NAMALWA (cell line): ENCODE results near the gene NDST3.
"Not testable (repeated sequence)": the region's sequence is repeated elsewhere in the genome, so short reads cannot be mapped to it uniquely, and the experiment has no call there.

ENCODE experiments used
- DNase-seq: peaks from one replicate; pipeline ENCODE4 v3.0.0-alpha.2; 2015; ENCODE audit warnings: low spot score

Gene NDST3

DNA sequence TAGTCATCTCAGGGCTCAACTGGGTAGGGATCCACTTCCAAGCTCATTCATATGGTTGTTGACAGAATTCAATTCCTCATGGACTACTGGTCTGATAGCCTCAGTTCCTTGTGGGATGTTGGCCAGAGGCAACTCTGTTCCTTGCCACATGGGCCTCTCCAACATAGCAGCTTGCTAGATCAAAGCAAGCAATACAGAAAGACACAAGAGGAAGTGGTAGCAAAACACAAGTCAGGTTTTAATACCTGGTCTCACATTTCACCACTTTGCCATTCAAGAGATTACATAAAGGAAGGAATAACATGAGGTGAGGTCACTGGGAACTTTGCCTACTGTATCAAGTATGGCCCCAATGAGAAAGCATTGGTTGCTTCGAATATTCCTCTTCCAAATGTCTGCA lies 239.4 kb downstream of the NDST3 start:
- DNase-seq: no peak

DNA sequence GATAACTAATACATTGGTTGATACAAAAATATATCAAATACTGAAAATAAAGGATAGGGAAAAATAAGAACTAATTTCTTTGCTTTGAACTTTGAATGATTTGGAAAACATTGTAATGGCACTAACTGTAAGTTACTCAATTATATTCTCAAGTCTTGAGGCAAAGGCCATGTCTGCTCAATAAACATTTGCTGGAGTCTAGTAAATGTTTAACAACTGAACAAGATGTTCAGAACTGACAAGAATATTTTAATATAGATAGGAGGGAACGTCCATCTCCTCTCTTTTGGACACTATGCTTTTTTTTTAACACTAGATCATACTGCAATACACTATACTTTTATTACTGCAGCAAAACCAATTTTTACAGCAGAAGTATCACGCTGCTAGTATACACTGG lies 242.3 kb downstream of the NDST3 start:
- DNase-seq: no peak

DNA sequence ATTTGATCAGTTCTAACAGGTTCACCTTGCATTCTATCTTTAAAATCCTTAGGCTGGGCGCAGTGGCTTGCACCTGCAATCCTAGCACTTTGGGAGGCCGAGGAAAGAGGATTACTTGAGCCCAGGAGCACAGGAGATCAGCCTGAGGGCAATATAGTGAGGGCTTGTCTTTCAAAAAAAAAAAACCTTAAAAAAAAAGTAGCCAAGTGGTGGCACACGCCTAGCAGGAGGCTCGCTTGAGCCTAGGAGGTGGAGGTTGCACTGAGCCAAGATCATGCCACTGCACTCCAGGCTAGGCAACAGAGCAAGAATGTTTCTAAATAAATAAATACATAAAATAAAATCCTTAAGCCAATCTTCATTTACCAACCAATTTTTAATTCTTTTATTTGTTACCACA lies 243.0 kb downstream of the NDST3 start:
- no peak for DNase-seq

DNA sequence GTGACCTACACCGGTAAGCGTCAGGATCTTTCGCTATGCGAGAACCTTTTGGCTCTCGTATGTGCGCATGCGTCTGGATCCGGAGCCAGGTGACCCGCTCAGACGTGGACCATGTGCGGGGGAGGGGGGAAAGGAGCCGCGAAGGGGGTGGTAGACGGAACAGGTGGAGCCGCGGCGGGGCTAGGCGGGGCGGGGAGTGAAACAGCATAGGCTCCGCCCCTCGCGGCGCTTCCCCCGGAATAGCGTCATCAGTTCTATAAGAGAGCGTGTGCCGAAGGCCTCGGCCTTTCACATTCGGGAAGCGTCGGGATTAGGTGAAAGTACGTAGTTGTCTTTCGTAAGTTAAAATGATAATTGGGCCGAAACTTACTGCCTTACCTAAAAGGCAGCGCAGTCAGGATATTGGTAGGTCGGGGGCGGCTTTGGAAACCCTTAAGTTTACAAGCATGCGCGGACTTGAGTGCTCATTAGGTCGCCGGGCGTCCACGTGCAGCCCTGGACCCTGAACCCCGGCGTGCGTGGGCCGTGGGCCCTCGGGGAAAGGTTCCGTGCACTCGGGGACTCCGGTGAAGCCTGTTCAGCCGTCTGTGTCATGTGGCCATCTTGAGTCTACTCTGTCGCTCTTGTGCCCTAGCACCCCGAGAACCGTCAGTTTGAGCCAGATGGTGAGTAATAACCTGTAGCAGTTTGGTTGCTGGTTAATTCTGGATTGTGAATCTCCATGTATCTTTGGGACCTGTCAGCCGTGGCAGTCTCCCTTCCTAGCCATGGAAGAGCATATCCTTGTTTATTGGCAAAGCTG lies 244.4 kb downstream of the NDST3 start:
- peak; percentile 97 for DNase-seq

DNA sequence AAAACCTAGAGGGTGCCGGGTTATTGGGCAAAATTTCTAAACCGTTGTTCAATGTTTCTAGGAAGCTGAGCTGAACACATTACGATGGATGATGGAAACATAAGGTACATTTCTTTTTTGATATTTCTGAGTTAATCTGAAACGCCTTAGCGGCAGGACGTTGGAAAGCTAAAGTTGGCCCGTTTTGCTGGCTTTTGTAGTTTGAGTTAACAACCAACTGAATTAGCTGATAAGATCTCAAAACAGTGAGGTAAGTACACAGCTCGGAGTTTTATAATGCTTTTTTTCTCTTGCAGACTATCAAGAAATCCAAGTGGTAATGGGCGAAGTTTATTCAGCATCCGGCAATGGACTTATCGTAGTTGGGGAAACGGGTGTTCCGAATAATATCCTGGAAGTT lies 245.0 kb downstream of the NDST3 start:
- DNase-seq: peak; percentile 18

DNA sequence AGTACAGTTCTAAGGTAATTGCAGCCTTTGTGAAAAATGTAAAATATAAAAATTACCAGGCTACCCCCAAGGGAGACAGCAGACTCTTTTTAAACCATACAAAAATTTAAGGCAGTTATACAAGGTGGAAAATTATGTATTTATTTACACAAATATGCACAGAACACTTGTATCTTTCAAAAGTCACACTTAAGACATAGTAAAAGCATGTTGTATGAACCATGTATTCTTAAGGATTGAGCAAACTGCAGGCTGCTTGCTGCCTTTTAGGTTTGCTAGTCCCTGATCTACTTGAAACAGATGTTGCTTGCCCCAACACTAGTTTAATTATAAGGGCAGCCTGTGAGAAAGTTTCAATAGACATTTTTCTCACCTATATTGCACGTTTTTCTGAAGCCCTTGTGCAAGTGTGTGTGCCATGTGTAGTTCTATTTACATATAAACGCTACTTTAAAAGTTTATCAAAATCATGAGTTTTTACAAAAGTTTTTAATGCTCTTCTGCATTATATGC lies 245.7 kb downstream of the NDST3 start:
- peak; percentile 35 for DNase-seq

DNA sequence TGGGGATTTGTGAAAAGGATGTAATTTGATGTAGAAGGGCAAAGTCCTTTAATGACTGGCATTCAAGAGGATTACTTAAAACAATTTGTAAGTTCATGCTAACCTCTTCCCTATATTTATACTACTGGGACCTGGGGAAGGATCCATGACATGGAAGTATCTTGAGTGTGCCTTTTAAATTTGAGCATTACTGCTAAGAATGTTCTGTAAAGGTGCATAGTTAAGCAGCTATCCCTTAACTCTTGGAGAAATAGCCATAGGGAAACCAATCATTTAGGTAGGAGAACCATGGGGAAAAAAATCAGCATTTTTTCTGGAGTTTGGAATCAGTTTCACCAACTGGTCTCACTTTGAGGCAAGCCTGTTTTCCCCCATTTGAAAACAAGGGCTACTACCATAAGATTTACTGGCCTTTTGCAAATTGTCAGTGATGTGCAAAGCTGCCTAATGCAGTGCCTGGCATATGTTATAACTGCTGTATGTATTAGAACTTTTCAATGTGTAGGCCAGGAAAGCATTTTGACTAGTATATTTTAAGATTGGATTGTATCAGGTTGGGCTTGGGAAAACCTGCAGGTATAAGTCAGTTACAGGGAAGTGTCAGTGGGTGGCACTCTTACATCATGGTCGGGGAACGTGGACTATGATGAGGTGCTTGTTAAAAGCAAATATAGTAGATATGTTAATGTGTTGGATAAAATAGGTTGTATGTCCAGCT lies 246.4 kb downstream of the NDST3 start:
- peak; percentile 67 for DNase-seq

DNA sequence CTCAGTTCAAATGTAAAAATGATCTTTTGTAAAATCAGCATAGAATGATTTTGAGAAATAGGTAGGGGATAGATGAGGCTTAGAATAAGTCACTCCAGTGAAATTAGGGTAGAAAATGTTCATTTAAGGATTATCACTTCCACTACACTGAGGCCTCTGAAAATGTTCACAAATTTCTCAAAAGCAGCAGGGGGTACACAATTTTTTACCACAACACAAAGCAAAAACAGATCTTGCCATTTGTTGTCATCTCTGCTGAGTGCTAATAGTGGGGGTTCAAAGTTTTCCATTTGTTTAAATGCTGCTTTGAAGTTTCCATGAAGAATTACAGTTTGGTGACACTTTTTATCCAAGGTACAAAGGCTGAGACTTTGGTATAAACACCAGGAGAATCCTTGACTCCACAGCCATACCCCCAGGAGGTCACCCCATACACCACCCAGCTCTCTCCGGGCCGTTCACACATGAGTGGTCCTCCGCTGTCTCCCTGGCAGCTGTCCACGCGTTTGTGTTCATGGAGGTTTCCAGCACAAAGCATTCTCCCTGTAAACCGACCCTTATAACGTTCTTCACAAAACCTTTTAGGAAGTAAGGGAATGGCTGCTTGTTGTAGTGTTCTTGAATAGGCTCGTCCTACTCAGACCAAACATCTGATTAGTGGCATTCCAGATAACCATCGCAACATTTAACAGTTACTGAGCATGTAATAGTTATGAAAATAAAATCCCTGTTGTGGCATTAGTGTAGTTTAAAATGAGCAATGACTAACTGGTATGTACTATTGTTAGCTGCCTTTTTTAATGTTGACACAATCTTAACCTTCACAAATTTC lies 247.5 kb downstream of the NDST3 start:
- peak; percentile 18 for DNase-seq

DNA sequence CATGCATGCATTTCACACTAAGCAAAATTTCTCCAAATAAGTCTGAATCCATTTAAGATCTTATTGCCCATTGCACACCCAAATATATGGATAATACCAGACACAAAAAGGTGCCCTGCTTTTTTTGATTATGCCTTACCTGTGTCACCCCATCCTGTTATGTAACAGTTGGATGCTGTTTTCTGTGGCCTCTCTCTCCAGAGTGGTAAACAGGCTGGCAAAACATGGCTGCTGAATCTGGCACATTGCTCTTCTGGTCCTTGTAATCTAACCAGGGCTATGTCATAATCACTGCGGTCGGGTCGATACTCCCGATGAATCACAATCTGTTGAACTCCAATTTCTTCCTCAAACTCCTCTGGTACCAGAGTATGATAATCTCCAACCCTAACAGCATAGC lies 248.4 kb downstream of the NDST3 start:
- peak; percentile 25 for DNase-seq

DNA sequence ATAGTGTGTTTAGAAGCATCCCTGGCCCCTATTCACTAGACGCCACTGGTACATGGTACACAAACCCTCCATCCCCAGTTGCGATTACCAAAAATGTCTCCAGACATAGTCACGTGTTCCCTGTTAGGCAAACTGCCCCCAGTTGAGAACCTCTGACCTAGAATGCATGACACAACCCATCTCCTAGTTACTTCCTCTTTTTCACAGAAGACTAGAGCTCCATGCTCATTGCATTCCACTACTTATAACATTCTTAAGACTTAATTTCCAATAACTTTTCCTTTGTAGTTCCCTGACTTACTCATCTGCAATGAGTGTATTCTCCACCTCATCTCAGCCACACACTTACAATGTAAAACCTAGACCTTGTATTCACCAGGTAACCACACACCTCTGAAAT lies 249.9 kb downstream of the NDST3 start:
- DNase-seq: peak; percentile 74

DNA sequence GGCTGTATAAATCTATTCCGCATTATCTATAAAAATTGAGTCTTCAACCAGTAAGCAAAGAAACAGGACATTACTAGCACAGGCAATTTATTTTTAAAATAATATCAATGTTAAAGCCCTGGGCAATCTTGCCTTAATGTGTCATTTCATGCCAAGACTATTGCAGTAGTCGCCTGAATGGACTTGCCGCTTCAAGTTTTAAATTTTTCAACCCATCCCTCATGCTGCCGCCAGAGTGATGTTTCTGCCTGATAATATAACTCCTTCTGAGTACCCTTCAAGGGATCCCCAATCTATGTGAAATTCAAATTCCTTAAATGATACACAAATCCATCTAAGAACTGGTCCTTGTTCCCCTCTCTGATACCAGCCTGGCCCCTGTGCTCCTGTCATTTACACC lies 251.6 kb downstream of the NDST3 start:
- DNase-seq: no peak

DNA sequence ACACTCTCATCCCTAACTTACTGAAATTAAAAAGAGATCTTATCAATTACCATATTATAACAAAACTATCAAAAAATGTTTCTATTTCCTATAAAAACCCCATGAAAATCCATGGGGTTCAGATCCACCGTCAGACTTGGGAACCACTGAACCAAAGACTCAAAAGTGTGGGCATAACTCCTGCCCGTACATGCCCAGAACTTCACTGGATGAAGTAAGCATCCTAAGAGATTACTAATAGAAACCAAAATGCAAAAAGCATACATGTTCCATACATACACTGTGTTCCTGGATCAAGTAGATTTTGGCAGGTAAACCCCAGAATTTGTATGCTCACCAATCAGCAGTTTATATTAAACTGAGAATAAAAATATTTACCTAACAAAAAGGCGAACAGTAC lies 252.4 kb downstream of the NDST3 start:
- no peak for DNase-seq

DNA sequence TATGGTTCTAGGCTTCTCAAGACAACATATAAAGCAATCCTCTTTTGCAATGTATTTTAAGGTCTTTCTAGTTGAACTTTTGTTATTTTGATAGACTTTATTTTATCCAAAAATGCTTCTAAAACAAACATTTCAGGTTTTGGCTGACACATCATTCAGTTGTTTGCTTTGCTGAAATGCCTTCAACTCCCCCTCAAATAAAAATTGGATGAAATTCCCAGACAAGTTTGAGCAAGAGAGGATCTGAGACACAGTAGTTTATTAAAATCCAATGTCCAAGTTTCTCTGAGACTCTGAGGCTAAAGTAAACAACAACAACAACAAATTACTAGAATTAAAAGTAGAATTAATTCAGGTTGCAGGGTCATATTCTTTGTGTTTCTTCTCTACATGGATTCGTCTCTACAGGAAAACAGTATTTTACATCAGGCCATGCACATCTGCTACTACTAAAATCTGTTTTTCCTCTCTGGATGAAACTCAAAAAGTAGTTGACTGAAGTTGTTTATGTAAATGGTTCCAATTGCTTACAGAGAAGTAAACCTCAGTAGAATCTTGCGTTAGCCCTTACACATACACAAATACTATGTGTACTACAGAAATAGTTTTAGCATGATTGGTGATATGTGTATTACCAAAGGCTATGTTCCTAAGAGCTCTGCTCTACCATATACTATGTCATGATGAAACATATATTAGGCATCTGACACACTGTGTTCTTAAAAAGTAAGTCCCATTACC lies 253.6 kb downstream of the NDST3 start:
- DNase-seq: no peak

DNA sequence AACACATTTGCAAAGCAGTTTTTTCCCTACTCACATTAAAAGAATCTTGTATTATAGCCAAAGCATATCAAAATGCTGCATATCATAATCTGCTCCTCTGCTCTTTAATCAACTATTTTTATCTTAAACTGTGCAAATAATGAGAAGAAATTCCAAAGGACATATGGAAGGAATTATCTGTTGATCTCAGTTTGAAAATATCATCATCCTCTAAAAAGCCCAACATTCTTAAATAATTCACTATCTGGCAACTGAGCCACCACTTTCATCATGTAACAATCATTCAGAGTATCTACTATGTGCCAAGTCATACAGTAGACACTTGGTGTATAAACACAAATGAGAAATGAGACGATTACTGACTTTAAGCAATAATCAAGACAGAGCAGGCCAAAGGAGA lies 255.5 kb downstream of the NDST3 start:
- DNase-seq: no peak

DNA sequence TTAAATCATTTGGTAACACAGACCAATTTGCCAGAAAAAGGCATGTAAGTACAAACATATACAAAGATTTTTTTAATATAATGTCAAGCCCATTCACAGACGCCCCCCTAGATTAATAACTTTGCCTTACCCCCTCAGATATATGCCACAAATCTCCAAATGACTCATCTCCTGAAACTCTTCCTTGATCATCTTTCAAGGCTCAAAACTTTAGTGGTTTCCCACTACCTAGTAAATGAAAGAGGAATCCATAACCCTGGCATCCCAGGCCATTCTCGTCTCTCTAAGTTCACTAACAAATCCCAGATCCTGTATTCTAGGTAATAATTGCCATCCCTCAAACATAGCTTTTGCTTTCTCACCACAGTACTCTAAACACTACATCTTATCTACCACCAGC lies 256.7 kb downstream of the NDST3 start:
- no peak for DNase-seq

DNA sequence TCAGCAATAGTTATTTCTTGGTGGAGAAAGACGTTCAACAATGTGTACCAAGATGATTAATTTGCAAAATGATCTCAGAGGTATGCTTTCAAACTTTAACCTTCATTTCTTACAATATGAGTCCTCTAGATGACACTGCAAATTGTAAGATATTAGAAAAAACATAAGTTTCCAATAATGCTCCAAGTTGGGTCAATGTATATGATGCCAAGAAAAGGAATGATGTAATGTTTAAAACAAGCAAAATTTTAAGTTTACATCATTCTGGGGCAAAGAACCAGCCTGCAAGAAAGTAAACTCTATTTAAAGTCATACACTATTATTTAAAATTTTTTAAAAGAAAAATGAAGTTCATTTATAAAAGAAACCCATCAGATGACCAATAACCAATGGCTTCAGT lies 262.4 kb downstream of the NDST3 start:
- DNase-seq: no peak

DNA sequence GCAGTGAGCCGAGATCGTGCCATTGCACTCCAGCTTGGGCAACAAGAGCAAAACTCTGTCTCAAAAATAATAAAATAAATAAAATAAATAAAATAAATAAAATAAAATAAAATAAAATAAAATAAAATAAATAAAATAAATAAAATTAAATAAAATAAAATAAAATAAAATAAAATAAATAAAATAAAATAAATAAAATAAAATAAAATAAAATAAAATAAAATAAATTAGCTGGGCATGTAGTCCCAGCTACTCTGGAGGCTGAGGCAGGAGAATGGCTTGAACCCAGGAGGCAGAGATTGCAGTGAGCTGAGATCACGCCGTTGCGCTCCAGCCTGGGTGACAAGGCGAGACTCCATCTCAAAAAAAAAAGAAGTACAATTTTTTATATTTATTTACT lies 265.3 kb downstream of the NDST3 start:
- not testable (repeated sequence) for DNase-seq

DNA sequence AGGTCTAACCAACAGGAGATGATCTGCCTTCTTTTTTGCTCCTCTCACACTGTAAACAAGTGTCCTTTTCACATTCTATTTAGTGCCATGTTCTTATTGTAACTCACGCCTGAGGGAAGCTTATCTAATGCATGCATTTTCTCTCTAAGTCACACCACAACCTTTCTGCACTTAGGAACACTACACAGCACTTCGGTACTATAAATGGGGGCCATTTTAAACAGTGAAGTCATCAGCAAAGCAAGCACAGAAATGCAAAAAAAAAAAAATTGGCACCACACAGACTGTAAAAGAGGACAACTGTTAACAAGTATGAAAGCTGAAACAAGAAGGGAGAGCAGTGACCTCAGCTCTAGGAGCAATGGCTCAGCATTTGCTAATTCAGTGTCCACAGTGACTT lies 273.4 kb downstream of the NDST3 start:
- no peak for DNase-seq
